ENCODE data around the gene ARPC5L.
A peak's percentile ranks its signal among the peaks of the same experiment; 100 is the strongest.

DNA sequence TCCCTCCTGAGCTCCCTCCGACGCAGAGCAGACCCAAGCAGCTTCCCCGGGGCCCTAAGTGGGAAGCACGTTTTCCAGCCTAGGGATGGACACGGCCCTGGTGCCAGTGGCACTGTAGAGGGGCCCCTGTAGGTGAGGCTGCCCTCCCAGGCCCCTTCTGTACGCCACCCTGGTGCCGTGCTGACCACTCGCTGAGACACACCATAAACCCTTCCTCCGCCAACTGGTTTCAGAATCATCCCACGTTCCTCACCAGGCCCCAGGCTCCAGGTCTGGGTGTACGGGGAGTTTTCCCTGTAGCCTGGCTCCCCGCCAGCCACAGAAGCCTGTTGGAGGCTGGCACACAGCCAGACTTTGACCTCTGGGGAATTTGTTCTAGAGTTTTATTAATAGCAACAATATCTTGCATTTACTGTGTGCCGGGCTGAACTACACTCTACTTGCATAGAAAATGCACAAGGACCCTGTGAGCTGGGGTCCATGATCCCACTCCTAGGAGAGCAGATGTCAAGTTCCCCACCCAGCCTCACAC lies 26.8 kb upstream of the ARPC5L start:
- TF ChIP-seq POLR2AphosphoS5 (IDR thresholded peaks at IDR 0.05; ENCODE audit: low read depth, low read length) (peak; percentile 13), POLR2A (IDR thresholded peaks at IDR 0.05; ENCODE audit: borderline replicate concordance, extremely low read depth, insufficient read depth, insufficient read length) (no peak), RAD21 (IDR thresholded peaks at IDR 0.05; ENCODE audit: low read depth) (no peak), EZH2 (IDR thresholded peaks at IDR 0.05) (no peak)
- TF ChIP-seq, protein P1, sequence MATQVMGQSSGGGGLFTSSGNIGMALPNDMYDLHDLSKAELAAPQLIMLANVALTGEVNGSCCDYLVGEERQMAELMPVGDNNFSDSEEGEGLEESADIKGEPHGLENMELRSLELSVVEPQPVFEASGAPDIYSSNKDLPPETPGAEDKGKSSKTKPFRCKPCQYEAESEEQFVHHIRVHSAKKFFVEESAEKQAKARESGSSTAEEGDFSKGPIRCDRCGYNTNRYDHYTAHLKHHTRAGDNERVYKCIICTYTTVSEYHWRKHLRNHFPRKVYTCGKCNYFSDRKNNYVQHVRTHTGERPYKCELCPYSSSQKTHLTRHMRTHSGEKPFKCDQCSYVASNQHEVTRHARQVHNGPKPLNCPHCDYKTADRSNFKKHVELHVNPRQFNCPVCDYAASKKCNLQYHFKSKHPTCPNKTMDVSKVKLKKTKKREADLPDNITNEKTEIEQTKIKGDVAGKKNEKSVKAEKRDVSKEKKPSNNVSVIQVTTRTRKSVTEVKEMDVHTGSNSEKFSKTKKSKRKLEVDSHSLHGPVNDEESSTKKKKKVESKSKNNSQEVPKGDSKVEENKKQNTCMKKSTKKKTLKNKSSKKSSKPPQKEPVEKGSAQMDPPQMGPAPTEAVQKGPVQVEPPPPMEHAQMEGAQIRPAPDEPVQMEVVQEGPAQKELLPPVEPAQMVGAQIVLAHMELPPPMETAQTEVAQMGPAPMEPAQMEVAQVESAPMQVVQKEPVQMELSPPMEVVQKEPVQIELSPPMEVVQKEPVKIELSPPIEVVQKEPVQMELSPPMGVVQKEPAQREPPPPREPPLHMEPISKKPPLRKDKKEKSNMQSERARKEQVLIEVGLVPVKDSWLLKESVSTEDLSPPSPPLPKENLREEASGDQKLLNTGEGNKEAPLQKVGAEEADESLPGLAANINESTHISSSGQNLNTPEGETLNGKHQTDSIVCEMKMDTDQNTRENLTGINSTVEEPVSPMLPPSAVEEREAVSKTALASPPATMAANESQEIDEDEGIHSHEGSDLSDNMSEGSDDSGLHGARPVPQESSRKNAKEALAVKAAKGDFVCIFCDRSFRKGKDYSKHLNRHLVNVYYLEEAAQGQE (IDR thresholded peaks at IDR 0.05; ENCODE audit: low read depth) = no peak
- TF ChIP-seq, protein P2, sequence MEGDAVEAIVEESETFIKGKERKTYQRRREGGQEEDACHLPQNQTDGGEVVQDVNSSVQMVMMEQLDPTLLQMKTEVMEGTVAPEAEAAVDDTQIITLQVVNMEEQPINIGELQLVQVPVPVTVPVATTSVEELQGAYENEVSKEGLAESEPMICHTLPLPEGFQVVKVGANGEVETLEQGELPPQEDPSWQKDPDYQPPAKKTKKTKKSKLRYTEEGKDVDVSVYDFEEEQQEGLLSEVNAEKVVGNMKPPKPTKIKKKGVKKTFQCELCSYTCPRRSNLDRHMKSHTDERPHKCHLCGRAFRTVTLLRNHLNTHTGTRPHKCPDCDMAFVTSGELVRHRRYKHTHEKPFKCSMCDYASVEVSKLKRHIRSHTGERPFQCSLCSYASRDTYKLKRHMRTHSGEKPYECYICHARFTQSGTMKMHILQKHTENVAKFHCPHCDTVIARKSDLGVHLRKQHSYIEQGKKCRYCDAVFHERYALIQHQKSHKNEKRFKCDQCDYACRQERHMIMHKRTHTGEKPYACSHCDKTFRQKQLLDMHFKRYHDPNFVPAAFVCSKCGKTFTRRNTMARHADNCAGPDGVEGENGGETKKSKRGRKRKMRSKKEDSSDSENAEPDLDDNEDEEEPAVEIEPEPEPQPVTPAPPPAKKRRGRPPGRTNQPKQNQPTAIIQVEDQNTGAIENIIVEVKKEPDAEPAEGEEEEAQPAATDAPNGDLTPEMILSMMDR (IDR thresholded peaks at IDR 0.05 in 2 of 3, conservative IDR thresholded peaks at IDR 0.05 in 1 of 3; ENCODE audit: borderline replicate concordance in 1 of 3, insufficient read depth in 1 of 3, low read depth in 2 of 3, low read length in 2 of 3) = no peak

Data from HCT116 (cell line).